ENCODE data around the gene USP17L15.
"Not testable (repeated sequence)": the region's sequence is repeated elsewhere in the genome, so short reads cannot be mapped to it uniquely, and the experiment has no call there.

- not testable (repeated sequence) for TF ChIP-seq EZH2 (IDR thresholded peaks at IDR 0.05; ENCODE audit: borderline replicate concordance, low read length); CTCF (conservative IDR thresholded peaks at IDR 0.05 in 1 of 2, IDR thresholded peaks at IDR 0.05 in 1 of 2; ENCODE audit: extremely low read depth in 1 of 2, insufficient read depth in 1 of 2, low read depth in 1 of 2, low read length in 2 of 2)
These were observed 13.9 kb downstream of the USP17L15 start, which contains the start of gene USP17L18 for GRCh38 chr4:9247953-9248680.
